GM21576 (cell line): ENCODE results near the gene RAB28.

Experiments used
- ATAC-seq: cut with Tn5 transposase; IDR thresholded peaks from one replicate; pipeline ENCODE4 v1.9.1; 2021; ENCODE audit warnings: mild to moderate bottlenecking, moderate library complexity; ENCODE audit not compliant: unreplicated experiment

Gene RAB28

GRCh38 chr4:13323921-13324320 is 160.2 kb downstream of the RAB28 start:
- no peak for ATAC-seq

- ATAC-seq, result no peak
These were observed 161.4 kb downstream of the RAB28 start for GRCh38 chr4:13322681-13323101.
